Fibroblast of villous mesenchyme (primary cell): ENCODE results near the gene SNTB2. TPM values are rescaled to one million over a fixed set of nuclear protein-coding genes. Genes with fewer than 3 reads are reported as not detected.
"Not testable (repeated sequence)": the region's sequence is repeated elsewhere in the genome, so short reads cannot be mapped to it uniquely, and the experiment has no call there.

ENCODE experiments used
- DNase-seq: peaks from one replicate; pipeline ENCODE4 v3.0.0-alpha.2; 2010; ENCODE audit warnings: low read depth
- H3K4me3 ChIP-seq: 2 replicates; pipeline ENCODE4 v1.5.1; 2011; ENCODE audit warnings: low read depth, mild to moderate bottlenecking, low read length
- total RNA-seq: library from RNA; depleted of rRNA; stranded (reverse); fragments of >200 nt; gene quantifications from 2 replicates; pipeline ENCODE4 v1.2.3, GENCODE V29; 2012
- TF ChIP-seq, protein P1 (sequence below): IDR thresholded peaks from 2 replicates; pipeline ENCODE4 v1.5.1; 2012; ENCODE audit warnings: low read depth, mild to moderate bottlenecking, low read length; ENCODE audit not compliant: insufficient read depth

The SNTB2 gene
- total RNA-seq, 1 donor = 73.4 TPM

DNA sequence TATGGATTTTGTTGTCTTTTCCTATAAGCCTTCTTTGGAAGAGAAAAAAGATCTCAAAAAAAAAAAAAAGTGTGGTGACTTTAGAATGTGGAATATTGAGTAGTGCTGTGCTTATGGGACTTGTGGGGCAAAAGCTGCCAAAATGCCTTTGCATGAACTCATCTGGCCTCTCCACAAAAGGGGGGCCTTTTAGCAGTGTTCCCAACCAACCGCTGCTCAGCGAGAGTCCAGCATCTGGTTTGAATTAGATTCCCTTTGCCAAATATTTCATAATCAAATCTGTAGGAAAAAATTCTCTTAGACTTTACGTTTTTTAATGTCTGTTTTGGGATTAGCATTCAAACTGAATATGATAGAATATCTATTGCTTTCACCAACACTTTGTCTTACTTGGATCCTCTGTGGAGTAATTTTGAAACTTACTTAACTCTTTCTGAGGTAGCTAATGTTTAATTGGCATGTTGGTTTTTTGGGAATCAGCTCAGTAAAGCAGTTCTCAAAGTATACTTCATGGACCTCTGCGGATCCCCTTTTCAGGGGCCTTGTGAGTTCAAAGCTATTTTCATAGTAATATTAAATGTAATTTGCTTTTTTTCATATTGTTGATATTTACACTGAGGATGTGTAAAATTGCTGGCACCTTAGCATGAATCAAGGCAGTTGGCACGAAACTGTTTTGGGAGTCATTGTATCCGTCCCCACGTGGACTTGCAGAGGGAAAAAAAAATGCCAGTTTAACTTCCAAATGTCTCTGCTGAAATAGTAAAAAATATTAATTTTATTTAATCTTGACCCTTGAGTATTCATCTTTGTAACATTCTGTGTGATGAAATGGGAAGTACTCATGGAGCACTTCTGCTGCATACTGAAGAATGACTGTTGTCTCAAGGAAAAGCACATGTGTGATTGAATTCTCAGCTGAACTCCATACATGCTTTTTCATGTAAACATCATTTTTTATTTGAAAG lies 89.5 kb downstream of the SNTB2 start:
- no peak overlapping the region for H3K4me3 ChIP-seq
- TF ChIP-seq, protein P1, sequence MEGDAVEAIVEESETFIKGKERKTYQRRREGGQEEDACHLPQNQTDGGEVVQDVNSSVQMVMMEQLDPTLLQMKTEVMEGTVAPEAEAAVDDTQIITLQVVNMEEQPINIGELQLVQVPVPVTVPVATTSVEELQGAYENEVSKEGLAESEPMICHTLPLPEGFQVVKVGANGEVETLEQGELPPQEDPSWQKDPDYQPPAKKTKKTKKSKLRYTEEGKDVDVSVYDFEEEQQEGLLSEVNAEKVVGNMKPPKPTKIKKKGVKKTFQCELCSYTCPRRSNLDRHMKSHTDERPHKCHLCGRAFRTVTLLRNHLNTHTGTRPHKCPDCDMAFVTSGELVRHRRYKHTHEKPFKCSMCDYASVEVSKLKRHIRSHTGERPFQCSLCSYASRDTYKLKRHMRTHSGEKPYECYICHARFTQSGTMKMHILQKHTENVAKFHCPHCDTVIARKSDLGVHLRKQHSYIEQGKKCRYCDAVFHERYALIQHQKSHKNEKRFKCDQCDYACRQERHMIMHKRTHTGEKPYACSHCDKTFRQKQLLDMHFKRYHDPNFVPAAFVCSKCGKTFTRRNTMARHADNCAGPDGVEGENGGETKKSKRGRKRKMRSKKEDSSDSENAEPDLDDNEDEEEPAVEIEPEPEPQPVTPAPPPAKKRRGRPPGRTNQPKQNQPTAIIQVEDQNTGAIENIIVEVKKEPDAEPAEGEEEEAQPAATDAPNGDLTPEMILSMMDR = no peak
- DNase-seq = peak; percentile 96

DNA sequence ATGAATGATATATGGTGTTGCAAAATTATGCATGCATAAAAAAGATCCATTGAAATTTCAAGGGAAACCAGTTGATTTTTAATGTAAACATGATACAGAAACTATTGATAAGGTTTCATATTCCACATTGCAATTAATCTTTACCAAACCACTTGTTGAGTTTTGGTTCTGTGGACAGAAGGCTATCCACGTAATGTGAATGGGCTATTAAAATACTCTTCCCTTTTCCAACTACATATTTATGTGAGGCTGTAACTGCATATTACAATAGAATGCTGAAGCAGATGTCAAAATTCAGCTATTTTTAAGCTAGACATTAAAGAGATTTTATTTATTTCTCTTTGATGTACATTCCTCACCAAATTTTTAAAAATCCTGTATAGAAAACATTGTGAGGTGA lies 90.4 kb downstream of the SNTB2 start:
- DNase-seq = no peak
- H3K4me3 ChIP-seq = no peak overlapping the region
- TF ChIP-seq, protein P1 = no peak

DNA sequence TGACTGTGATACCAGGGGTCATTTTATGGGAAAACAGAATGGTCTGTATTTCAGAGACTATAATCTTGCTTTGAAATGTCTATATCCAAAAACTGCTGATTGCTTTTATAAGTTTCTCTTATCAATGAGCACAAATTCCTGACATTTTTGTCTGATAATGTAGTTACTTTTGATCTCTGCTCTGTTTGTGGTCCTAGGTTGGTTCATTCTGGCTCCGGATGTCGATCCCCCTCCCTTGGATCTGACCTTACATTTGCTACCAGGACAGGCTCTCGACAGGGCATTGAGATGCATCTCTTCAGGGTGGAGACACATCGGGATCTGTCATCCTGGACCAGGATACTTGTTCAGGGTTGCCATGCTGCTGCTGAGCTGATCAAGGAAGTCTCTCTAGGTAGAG lies 96.9 kb downstream of the SNTB2 start:
- no peak overlapping the region for H3K4me3 ChIP-seq
- TF ChIP-seq, protein P1 = no peak
- DNase-seq = no peak

DNA sequence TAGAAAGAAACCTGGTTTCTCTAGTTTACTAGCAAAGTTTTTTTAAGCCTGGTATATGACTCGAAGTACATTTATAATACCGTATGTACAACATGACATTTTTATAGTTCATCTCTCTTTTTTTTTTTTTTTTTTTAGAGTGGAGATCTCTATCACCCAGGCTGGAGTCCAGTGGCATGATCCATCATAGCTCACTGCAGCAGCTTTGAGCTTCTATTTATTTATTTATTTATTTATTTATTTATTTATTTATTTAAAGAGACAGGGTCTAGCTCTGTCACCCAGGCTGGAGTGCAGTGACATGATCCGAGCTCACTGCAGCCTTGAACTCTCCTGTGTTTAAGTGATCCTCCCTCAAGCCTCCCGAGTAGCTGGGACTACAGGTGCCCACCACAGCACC lies 98.3 kb downstream of the SNTB2 start:
- DNase-seq = no peak
- TF ChIP-seq, protein P1 = no peak
- no peak overlapping the region for H3K4me3 ChIP-seq

DNA sequence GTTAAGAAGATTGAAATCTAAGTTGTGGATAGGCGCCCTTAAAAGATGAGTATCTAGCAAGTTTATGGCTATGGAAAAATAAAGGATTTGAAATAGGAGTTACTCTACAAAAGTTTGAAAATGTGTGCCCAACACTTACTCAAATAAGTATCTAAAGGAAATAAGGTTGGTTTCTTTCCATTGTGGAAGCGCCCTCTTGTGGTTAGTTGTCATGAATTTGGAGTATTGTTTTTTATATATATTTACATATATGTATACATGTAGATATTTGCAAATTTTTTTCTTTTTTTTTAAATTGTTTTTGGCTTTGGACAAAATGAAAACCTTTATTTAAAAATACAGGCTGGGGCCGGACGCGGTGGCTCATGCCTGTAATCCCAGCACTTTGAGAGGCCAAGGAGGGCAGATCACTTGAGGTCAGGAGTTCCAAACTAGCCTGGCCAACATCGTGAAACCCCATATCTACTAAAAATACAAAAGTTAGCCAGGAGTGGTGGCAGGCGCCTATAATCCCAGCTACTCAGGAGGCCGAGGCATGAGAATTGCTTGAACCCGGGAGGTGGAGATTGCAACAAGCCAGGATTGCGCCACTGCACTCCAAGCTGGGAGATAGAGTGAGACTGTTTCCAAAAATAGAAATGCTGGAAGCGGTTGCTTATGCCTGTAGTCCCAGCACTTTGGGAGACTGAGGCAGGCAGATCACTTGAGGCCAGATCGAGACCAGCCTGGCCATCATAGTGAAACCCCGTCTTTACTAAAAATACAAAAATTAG lies 100.2 kb downstream of the SNTB2 start:
- peak; percentile 95 for DNase-seq
- no peak overlapping the region for H3K4me3 ChIP-seq
- TF ChIP-seq, protein P1 = peak; percentile 51

DNA sequence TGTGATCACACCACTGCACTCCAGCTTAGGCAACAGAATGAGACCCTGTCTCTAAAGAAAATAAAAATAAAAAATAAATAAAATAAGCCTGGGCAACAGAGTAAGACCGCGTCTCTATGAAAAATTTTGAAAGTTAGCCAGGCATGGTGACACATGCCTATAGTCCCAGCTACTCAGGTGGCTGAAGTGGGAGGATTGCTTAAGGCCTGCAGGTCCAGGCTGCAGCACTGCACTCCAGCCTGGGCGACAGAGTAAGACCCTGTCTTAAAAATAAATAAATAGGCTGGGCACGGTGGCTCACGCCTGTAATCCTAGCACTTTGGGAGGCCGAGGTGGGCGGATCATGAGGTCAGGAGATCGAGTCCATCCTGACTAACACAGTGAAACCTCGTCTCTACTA lies 104.7 kb downstream of the SNTB2 start:
- H3K4me3 ChIP-seq, DNase-seq: not testable (repeated sequence)

DNA sequence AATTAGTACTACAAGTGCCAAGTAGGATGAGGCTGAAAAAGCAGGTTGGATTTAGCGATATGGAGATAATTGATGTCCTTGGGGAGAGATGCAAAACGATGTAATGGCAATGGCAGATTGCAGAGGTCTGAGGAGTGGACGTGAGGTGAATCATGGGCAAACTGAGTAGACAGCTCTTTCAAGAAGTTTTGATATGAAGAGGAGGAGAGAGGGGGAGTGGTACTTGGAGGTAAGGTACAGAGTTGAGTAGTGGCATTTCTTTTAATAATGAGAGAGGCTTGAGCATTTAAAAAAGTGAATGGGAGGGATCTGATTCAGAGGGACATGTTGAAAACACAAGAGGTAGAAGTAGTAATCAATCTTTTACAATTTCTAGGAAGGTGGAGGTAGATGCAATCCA lies 106.4 kb downstream of the SNTB2 start:
- TF ChIP-seq, protein P1 = no peak
- DNase-seq = no peak
- no peak overlapping the region for H3K4me3 ChIP-seq
